ENCODE measurements around the gene ANKRD13A.

GRCh38 chr12:109953656-109954055, 45.6 kb upstream of the ANKRD13A start:
- TF ChIP-seq, protein P1, sequence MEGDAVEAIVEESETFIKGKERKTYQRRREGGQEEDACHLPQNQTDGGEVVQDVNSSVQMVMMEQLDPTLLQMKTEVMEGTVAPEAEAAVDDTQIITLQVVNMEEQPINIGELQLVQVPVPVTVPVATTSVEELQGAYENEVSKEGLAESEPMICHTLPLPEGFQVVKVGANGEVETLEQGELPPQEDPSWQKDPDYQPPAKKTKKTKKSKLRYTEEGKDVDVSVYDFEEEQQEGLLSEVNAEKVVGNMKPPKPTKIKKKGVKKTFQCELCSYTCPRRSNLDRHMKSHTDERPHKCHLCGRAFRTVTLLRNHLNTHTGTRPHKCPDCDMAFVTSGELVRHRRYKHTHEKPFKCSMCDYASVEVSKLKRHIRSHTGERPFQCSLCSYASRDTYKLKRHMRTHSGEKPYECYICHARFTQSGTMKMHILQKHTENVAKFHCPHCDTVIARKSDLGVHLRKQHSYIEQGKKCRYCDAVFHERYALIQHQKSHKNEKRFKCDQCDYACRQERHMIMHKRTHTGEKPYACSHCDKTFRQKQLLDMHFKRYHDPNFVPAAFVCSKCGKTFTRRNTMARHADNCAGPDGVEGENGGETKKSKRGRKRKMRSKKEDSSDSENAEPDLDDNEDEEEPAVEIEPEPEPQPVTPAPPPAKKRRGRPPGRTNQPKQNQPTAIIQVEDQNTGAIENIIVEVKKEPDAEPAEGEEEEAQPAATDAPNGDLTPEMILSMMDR (IDR thresholded peaks at IDR 0.05), result no peak
- no peak for TF ChIP-seq POLR2A (IDR thresholded peaks at IDR 0.05)

All from body of pancreas (tissue), 4 donors.